Measurements from ENCODE around the gene PLPP6. TPM values are rescaled to one million over a fixed set of nuclear protein-coding genes. Genes with fewer than 3 reads are reported as not detected.

PLPP6 gene
- total and polyA plus RNA-seq, 2 donors (not counting 1 experiment from before 2014, with no cell fraction given) = 6.3 to 14.3 TPM

- H3K36me3 ChIP-seq (replicated peaks in 1 of 2; ENCODE audit: control extremely low read depth in 1 of 2, control insufficient read depth in 1 of 2, extremely low read depth in 1 of 2, insufficient read depth in 2 of 2, low read length in 1 of 2) = peaks cover 4 to 7% of the 10 kb centered on the region in 2 experiments
- no peaks in the 10 kb centered on the region for H4K20me1 ChIP-seq (ENCODE audit: control insufficient read depth, insufficient read depth, low read length, poor library complexity, severe bottlenecking)
- peak; percentile 98 for DNase-seq
- Mint-ChIP-seq H3K4me1 (peaks cover 3% of the 10 kb centered on the region), H3K4me3 (no peak within 1 kb of the TSS), H3K27me3 (no peaks in the 10 kb centered on the region), H3K27ac (no peak within 1 kb of the TSS), H3K9me3 (ENCODE audit: insufficient read depth) (no peaks in the 10 kb centered on the region)
- no peak for TF ChIP-seq EZH2 (IDR thresholded peaks at IDR 0.05; ENCODE audit: borderline replicate concordance, insufficient read depth, low read depth, low read length, poor library complexity, severe bottlenecking)
- peak; percentile 72 for TF ChIP-seq CTCF (IDR thresholded peaks at IDR 0.05)
- peak within 1 kb of the TSS; percentile 86 for H3K9ac ChIP-seq (ENCODE audit: low read length)
- intact Hi-C loops (cut with micrococcal nuclease) = loop anchor here (1.0 to 5.0 kb wide), 8 partner anchors 17 to 1328 kb away; partner anchors contain the start of genes AK3, ERMP1, JAK2 and PLGRKT
- H3K27ac ChIP-seq (ENCODE audit: low read length in 2 of 2) = peak within 1 kb of the TSS; percentile 89 to 93
- H3K4me3 ChIP-seq (ENCODE audit: control extremely low read depth in 1 of 5, extremely low read depth in 1 of 5, insufficient read depth in 1 of 5, low read depth in 2 of 5, low read length in 4 of 5) = peak within 1 kb of the TSS; percentile 58 to 97 (median 72)
- H3K9me3 ChIP-seq (ENCODE audit: control extremely low read depth in 1 of 3, control insufficient read depth in 2 of 3, insufficient read depth in 1 of 3, low read length in 2 of 3) = no peaks in the 10 kb centered on the region
- CTCF ChIA-PET = interaction anchor here (0.6 to 1.4 kb wide), 4 partner anchors 13 to 62 kb away, joined by 3 to 6 read pairs (median 6); partner anchors contain the start of gene SPATA6L
- H3K4me1 ChIP-seq (ENCODE audit: control insufficient read depth in 2 of 2, insufficient read depth in 2 of 2, low read length in 2 of 2) = peaks cover 17 to 20% of the 10 kb centered on the region in 2 donors
- H3K79me2 ChIP-seq (ENCODE audit: control insufficient read depth, insufficient read depth, low read length) = peaks cover 36% of the 10 kb centered on the region
- POLR2A ChIA-PET = interaction anchor here (0.5 to 1.4 kb wide), 8 partner anchors 22 to 1328 kb away, joined by 3 to 20 read pairs (median 4); partner anchors contain the start of genes AK3 and RCL1
- H2AFZ ChIP-seq (ENCODE audit: insufficient read depth, low read depth, low read length, poor library complexity, severe bottlenecking) = peak within 1 kb of the TSS; percentile 89
- no peaks in the 10 kb centered on the region for H3K27me3 ChIP-seq (replicated peaks in 1 of 4; ENCODE audit: control extremely low read depth in 1 of 4, control insufficient read depth in 3 of 4, insufficient read depth in 4 of 4, low read length in 3 of 4)
- ATAC-seq (ENCODE audit: low read depth) = peak; percentile 95
- under 1% methylated on average over 64 of the region's 66 CpGs for WGBS (ENCODE audit: insufficient coverage)
- peak within 1 kb of the TSS; percentile 87 for H3K4me2 ChIP-seq (replicated peaks; ENCODE audit: low read depth, low read length, poor library complexity, severe bottlenecking)
Observed at GRCh38 chr9:4679268-4680172, 17.4 kb downstream of the PLPP6 start, which contains the start of gene CDC37L1. TSS of gene CDC37L1 (plus strand) at chr9:4679569. CDS start at chr9:4679768, 199 bp downstream.

Measured in B cell (primary cell).